Stomach (tissue), 9 donors: ENCODE results near the gene ITPKA. TPM values are rescaled to one million over a fixed set of nuclear protein-coding genes. Genes with fewer than 3 reads are reported as not detected.
A peak's percentile ranks its signal among the peaks of the same experiment; 100 is the strongest.
"Not testable (repeated sequence)": the region's sequence is repeated elsewhere in the genome, so short reads cannot be mapped to it uniquely, and the experiment has no call there.

ENCODE experiments used
- DNase-seq, 2 donors: peaks; one replicate each; pipeline versions ENCODE4 v3.0.0 to v3.0.0-alpha.2; 2013 to 2019
- H3K27ac ChIP-seq, 5 donors: fragments of 200-600 bp in 4 of 5; sonication (generic) in 4 of 5; one replicate each; pipeline ENCODE4 v1.5.1; 2013 to 2019; ENCODE audit warnings: mild to moderate bottlenecking in 1 of 5, moderate library complexity in 1 of 5
- H3K27me3 ChIP-seq, 3 donors: fragments of 200-600 bp; sonication (generic); one replicate each; pipeline ENCODE4 v1.5.1; 2017 to 2019; ENCODE audit warnings: mixed run types in 1 of 3
- H3K36me3 ChIP-seq, 4 donors: fragments of 200-600 bp; sonication (generic); 1 replicate in 3 of 4; 2 replicates in 1 of 4; pipeline ENCODE4 v1.5.1; 2016 to 2019
- H3K4me1 ChIP-seq, 4 donors: fragments of 200-600 bp; sonication (generic); one replicate each; pipeline ENCODE4 v1.5.1; 2016 to 2019
- H3K4me3 ChIP-seq, 4 donors: fragments of 200-600 bp; sonication (generic) in 3 of 4; one replicate each; pipeline ENCODE4 v1.5.1; 2016 to 2019; ENCODE audit warnings: mild to moderate bottlenecking in 1 of 4
- H3K9me3 ChIP-seq, 4 donors: fragments of 200-600 bp; sonication (generic); one replicate each; pipeline ENCODE4 v1.5.1; 2016 to 2019
- EP300 ChIP-seq: sonication (generic); formaldehyde crosslinking; IDR thresholded peaks from one replicate; pipeline ENCODE4 v1.6.1; 2017; ENCODE audit warnings: antibody characterized with exemption
- POLR2A ChIP-seq, 4 donors: fragments of 450-650 bp; IDR thresholded peaks; one replicate each; pipeline ENCODE4 v1.6.1; 2016; ENCODE audit warnings: antibody characterized with exemption in 4 of 4, control low read depth in 2 of 4, mild to moderate bottlenecking in 1 of 4, moderate library complexity in 1 of 4
- POLR2AphosphoS5 ChIP-seq, 3 donors: sonication (generic); formaldehyde crosslinking; IDR thresholded peaks; one replicate each; pipeline ENCODE4 v1.6.1; 2016; ENCODE audit warnings: antibody characterized with exemption in 3 of 3
- WGBS, 5 donors: extraction: QIAGEN DNeasy Blood & Tissue Kit in 3 of 5; methylation state at CpG; one replicate each; pipeline versions ENCODE4 v1.1.5 to v1.1.7; 2013 to 2018; 5-methylcytosine and 5-hydroxymethylcytosine counted together
- intact Hi-C: fragments of 100-400 bp; cut with DNase I; formaldehyde crosslinking; loops from one replicate; pipeline ENCODE4 v1.15.1; 2023; ENCODE audit warnings: low total_unique reads
- polyA plus RNA-seq, 3 donors: library from polyadenylated mRNA; stranded (reverse); fragments of 200-250 nt; gene quantifications; one replicate each; pipeline ENCODE4 v1.2.3, GENCODE V29; 2013
- total RNA-seq, 5 donors: library from RNA; depleted of rRNA; stranded (reverse); fragments of >200 nt; gene quantifications; one replicate each; pipeline versions ENCODE4 v1.1.0 to v1.2.3, GENCODE V29; 2014 to 2016
- TF ChIP-seq, protein P1 (sequence below), 7 experiments: fragments of 450-650 bp in 4 of 7; fragments of 200-600 bp in 3 of 7; sonication (generic) in 3 of 7; IDR thresholded peaks; one replicate each; pipeline ENCODE4 v1.5.1; 2016 to 2019; ENCODE audit warnings: antibody characterized with exemption in 7 of 7, control low read depth in 2 of 7, mild to moderate bottlenecking in 1 of 7
- donor health status: healthy with polysubstance abuse.
- donor health status: Bipolar disorder and iron deficiency.
- donor health status: healthy.

Gene ITPKA
- total and polyA plus RNA-seq, 8 donors, result 3.0 to 308 (median 30.4) TPM

GRCh38 chr15:41464889-41465580 is 28.6 kb upstream of the ITPKA start:
- WGBS, 5 donors, result 87 to 95% (median 92%) methylated on average over 9 of the region's 9 CpGs
- peaks cover 18 to 100% (median 89%) of the 10 kb centered on the region in 4 donors for H3K36me3 ChIP-seq
- no peak overlapping the region for H3K4me3 ChIP-seq
- TF ChIP-seq EP300 (no peak), POLR2A (IDR thresholded peaks at IDR 0.05) (no peak), POLR2AphosphoS5 (IDR thresholded peaks at IDR 0.05) (no peak)
- TF ChIP-seq, protein P1, sequence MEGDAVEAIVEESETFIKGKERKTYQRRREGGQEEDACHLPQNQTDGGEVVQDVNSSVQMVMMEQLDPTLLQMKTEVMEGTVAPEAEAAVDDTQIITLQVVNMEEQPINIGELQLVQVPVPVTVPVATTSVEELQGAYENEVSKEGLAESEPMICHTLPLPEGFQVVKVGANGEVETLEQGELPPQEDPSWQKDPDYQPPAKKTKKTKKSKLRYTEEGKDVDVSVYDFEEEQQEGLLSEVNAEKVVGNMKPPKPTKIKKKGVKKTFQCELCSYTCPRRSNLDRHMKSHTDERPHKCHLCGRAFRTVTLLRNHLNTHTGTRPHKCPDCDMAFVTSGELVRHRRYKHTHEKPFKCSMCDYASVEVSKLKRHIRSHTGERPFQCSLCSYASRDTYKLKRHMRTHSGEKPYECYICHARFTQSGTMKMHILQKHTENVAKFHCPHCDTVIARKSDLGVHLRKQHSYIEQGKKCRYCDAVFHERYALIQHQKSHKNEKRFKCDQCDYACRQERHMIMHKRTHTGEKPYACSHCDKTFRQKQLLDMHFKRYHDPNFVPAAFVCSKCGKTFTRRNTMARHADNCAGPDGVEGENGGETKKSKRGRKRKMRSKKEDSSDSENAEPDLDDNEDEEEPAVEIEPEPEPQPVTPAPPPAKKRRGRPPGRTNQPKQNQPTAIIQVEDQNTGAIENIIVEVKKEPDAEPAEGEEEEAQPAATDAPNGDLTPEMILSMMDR (IDR thresholded peaks at IDR 0.05), result no peak
- no peak for DNase-seq
- no peaks in the 10 kb centered on the region for H3K27me3 ChIP-seq
- H3K4me1 ChIP-seq, result no peaks in the 10 kb centered on the region
- intact Hi-C loops, result no loop called here
- H3K9me3 ChIP-seq, result no peaks in the 10 kb centered on the region
- no peak overlapping the region for H3K27ac ChIP-seq

DNA sequence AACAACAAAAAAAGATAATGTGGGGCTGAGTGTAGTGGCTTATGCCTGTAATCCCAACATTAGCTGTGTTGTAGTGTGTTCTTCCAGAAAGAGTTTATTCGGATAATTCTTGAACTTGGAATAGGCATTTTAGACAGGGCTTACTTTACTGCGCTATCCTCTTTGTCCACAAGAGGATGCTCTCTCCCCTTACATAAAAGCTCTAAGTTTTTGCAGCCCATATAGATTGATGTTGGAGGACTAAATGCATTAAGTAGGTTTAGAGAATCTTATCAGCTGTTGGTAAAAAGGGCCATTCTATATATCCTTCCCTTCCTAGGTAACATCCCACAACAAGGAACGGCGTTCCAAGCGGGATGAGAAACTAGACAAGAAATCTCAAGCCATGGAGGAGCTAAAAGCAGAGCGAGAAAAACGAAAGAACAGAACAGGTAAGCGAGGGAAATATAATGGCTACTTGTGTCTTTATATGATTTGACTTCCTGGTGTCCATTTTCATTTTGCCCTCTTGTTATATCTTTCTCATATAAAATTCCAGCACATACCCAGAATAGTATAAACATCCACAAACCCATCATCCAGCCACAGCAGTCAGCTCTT is 27.8 kb upstream of the ITPKA start:
- Histone ChIP-seq H3K4me1 (no peaks in the 10 kb centered on the region), H3K4me3 (no peak overlapping the region), H3K9me3 (no peaks in the 10 kb centered on the region), H3K27me3 (no peaks in the 10 kb centered on the region), H3K36me3 (peaks cover 24 to 100% (median 92%) of the 10 kb centered on the region in 4 donors), H3K27ac (no peak overlapping the region)
- intact Hi-C loops, result no loop called here
- TF ChIP-seq, protein P1 (IDR thresholded peaks at IDR 0.05), result peak in 5 of 7 experiments; percentile 60 to 93 (median 82)
- TF ChIP-seq POLR2AphosphoS5 (IDR thresholded peaks at IDR 0.05), result peak in 1 of 3 donors; percentile 16
- no peak for TF ChIP-seq POLR2A (IDR thresholded peaks at IDR 0.05)
- TF ChIP-seq EP300, result no peak
- DNase-seq, result peak in 1 of 2 donors; percentile 79
- WGBS, 5 donors, result 71 to 78% (median 73%) methylated on average over 8 of the region's 8 CpGs

DNA sequence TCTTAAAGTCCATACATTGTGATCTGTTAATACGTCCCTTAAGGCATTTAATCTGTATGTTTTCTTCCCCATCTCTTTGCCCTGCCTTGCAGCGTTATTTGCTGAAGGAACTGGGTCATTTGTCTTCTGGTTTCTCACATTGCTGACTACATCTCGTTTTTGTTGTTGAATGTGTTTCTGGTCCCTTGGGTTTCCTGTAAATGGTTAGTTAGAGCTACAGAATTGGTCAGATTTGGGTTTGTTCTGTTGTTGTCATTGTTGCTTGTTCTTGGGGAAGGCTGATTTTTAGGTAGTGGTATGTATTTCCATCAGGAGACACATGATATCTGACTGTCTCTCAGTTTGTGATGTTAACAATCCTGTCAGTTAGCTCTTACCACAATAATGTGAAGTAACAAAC is 27.0 kb upstream of the ITPKA start:
- H3K27ac ChIP-seq, result no peak overlapping the region
- no peaks in the 10 kb centered on the region for H3K27me3 ChIP-seq
- H3K4me1 ChIP-seq, result no peaks in the 10 kb centered on the region
- peaks cover 32 to 100% (median 94%) of the 10 kb centered on the region in 4 donors for H3K36me3 ChIP-seq
- H3K4me3 ChIP-seq, result no peak overlapping the region
- intact Hi-C loops, result no loop called here
- no peak for TF ChIP-seq POLR2A (IDR thresholded peaks at IDR 0.05)
- no peak for TF ChIP-seq EP300
- TF ChIP-seq, protein P1 (IDR thresholded peaks at IDR 0.05), result no peak
- H3K9me3 ChIP-seq, result no peaks in the 10 kb centered on the region
- 67 to 82% (median 78%) methylated on average over 3 of the region's 3 CpGs for whole genome bisulfite sequencing, 5 donors
- no peak for DNase-seq

DNA sequence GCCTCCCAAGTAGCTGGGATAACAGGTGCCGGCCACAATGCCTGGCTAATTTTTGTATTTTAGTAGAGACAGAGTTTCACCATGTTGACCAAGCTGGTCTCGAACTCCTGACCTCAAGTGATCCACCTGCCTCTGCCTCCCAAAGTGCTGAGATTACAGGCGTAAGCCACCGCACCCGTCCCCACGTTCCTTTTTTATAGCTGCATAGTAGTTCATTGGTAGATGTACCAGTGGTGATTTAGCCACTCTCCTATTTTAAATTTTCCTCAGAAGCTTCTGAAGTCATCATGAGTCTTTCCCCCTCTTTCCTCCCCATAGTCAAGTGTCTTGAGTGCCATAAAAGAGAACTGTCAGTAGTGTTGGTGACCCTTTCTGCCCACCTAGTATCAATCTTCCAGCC is 24.0 kb upstream of the ITPKA start:
- H3K27me3 ChIP-seq, H3K9me3 ChIP-seq, H3K4me1 ChIP-seq, H3K27ac ChIP-seq, intact Hi-C loops, H3K4me3 ChIP-seq, DNase-seq: not testable (repeated sequence)
- H3K36me3 ChIP-seq, result peaks cover 52 to 100% (median 98%) of the 10 kb centered on the region in 4 donors
- WGBS, 5 donors, result 92 to 100% (median 98%) methylated on average over 6 of the region's 6 CpGs

DNA sequence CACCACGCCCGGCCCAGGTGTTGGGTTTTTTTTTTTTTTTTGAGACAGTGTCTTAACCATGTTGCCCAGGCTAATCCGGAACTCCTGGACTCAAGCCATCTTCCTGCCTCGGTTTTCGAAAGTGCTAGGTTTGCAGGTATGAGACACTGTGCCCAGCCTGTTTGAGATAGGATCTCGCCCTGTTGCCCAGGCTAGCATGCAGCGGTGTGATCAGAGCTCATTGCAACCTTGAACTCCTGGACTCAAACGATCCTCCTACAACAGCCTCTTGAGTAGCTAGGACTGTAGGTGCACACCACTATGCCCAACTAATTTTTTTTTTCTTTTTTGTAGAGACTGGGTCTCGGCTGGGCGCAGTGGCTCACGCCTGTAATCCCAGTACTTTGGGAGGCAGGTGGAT is 20.3 kb upstream of the ITPKA start:
- no peak for DNase-seq
- Histone ChIP-seq H3K4me1 (peaks cover 0 to 11% (median 3%) of the 10 kb centered on the region in 4 donors), H3K36me3 (peaks cover 76 to 100% (median 100%) of the 10 kb centered on the region in 4 donors), H3K27ac (peak overlapping the region in 1 of 5 donors; percentile 57), H3K9me3 (no peaks in the 10 kb centered on the region), H3K27me3 (no peaks in the 10 kb centered on the region), H3K4me3 (no peak overlapping the region)
- intact Hi-C loops, result no loop called here
- TF ChIP-seq POLR2A (IDR thresholded peaks at IDR 0.05), result no peak
- TF ChIP-seq, protein P1 (IDR thresholded peaks at IDR 0.05), result no peak
- no peak for TF ChIP-seq POLR2AphosphoS5 (IDR thresholded peaks at IDR 0.05)
- TF ChIP-seq EP300, result no peak
- WGBS, 5 donors, result 84 to 93% (median 91%) methylated on average over 11 of the region's 11 CpGs
